Aorta (tissue), 5 donors: Measurements from ENCODE around the gene DGCR6L. TPM values are rescaled to one million over a fixed set of nuclear protein-coding genes. Genes with fewer than 3 reads are reported as not detected.
A peak's percentile ranks its signal among the peaks of the same experiment; 100 is the strongest.
"Not testable (repeated sequence)": the region's sequence is repeated elsewhere in the genome, so short reads cannot be mapped to it uniquely, and the experiment has no call there.

Experiments
- ATAC-seq: fragments of 200-7000 bp; cut with Tn5 transposase; one replicate; pipeline ENCODE4 v1.9.1; 2022; ENCODE audit warnings: moderate library complexity; ENCODE audit not compliant: low FRiP score
- DNase-seq, 2 donors: peaks; one replicate each; pipeline ENCODE4 v3.0.0-alpha.2; 2020
- H3K27ac ChIP-seq, 2 donors: one replicate each; pipeline ENCODE4 v1.5.1; 2013; ENCODE audit warnings: low read length in 2 of 2, mild to moderate bottlenecking in 2 of 2, moderate library complexity in 2 of 2, control low read depth in 1 of 2, inconsistent platforms in 1 of 2, low read depth in 1 of 2
- H3K27me3 ChIP-seq, 2 donors: one replicate each; pipeline ENCODE4 v1.6.1; 2013; ENCODE audit warnings: control low read depth in 1 of 2, low read length in 1 of 2, mild to moderate bottlenecking in 1 of 2, moderate library complexity in 1 of 2; ENCODE audit not compliant: insufficient read depth in 2 of 2, control insufficient read depth in 1 of 2
- H3K36me3 ChIP-seq, 2 donors: one replicate each; pipeline ENCODE4 v1.6.1; 2013; ENCODE audit warnings: control low read depth in 1 of 2, low read length in 1 of 2, mild to moderate bottlenecking in 1 of 2; ENCODE audit not compliant: insufficient read depth in 2 of 2, control insufficient read depth in 1 of 2
- H3K4me1 ChIP-seq, 2 donors: one replicate each; pipeline ENCODE4 v1.6.1; 2013; ENCODE audit warnings: low read length in 2 of 2, control low read depth in 1 of 2, mild to moderate bottlenecking in 1 of 2, moderate library complexity in 1 of 2; ENCODE audit not compliant: insufficient read depth in 2 of 2, control insufficient read depth in 1 of 2
- H3K4me3 ChIP-seq, 2 donors: one replicate each; pipeline ENCODE4 v1.5.1; 2013; ENCODE audit warnings: low read length in 2 of 2, control low read depth in 1 of 2, mild to moderate bottlenecking in 1 of 2
- H3K9me3 ChIP-seq: one replicate; pipeline ENCODE4 v1.6.1; 2013; ENCODE audit warnings: mild to moderate bottlenecking, low read length; ENCODE audit not compliant: control insufficient read depth
- whole genome bisulfite sequencing, 2 donors: extraction: QIAGEN DNeasy Blood & Tissue Kit; methylation state at CpG; one replicate each; pipeline ENCODE4 v1.1.7; 2013; 5-methylcytosine and 5-hydroxymethylcytosine counted together
- intact Hi-C, 2 donors: fragments of 100-400 bp; cut with DNase I; formaldehyde crosslinking; loops; one replicate each; pipeline versions ENCODE4 v1.14.2 to v1.15.0; 2022
- polyA plus RNA-seq, 2 donors: library from polyadenylated mRNA; stranded (reverse); fragments of 200-250 nt; gene quantifications; one replicate each; pipeline ENCODE4 v1.2.3, GENCODE V29; 2013
- total RNA-seq, 2 donors: library from RNA; stranded (reverse); fragmentation: NEBNext Ultra II Directional; extraction: Animal tissue kit (Norgen Biotek cat#: 25700); gene quantifications; one replicate each; pipeline ENCODE4 v1.2.1, GENCODE V29; 2021
- donor health status: healthy with polysubstance abuse.
- donor health status: Bipolar disorder and iron deficiency.
- donor health status: DM: no; HTN: no; CAD: no.
- donor health status: DM: no; HTN: no; CAD: no.
- donor health status: DM: yes; HTN: yes; CAD: no.

DGCR6L gene
- total and polyA plus RNA-seq, 4 donors: 24.1 to 73.5 (median 51.1) TPM

DNA sequence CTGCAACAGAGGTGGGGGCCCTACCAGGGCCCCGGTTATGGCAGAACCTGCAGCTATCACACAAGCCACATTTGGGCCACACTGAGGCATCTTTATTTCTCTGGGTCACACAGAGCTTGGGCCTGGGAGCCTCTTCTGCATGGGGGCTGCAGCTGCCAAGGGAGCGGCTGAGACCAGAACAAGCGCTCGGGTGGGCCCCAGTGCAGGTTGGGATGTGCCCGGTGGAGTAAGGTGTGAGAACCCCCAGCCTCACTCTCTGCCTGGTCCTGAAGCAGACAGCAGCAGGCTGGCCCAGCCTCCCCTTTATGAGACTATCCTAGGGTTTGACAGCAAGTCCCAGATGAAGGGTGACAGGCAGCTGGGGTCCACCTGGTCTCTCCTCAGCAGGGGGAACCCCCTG lies 5.7 kb downstream of the DGCR6L start:
- H3K27me3 ChIP-seq, H3K9me3 ChIP-seq, ATAC-seq, DNase-seq, intact Hi-C loops, H3K4me3 ChIP-seq, H3K36me3 ChIP-seq, H3K4me1 ChIP-seq, H3K27ac ChIP-seq: not testable (repeated sequence)
- WGBS, 2 donors: 88 to 100% methylated on average over 4 to 5 of the region's 5 CpGs

DNA sequence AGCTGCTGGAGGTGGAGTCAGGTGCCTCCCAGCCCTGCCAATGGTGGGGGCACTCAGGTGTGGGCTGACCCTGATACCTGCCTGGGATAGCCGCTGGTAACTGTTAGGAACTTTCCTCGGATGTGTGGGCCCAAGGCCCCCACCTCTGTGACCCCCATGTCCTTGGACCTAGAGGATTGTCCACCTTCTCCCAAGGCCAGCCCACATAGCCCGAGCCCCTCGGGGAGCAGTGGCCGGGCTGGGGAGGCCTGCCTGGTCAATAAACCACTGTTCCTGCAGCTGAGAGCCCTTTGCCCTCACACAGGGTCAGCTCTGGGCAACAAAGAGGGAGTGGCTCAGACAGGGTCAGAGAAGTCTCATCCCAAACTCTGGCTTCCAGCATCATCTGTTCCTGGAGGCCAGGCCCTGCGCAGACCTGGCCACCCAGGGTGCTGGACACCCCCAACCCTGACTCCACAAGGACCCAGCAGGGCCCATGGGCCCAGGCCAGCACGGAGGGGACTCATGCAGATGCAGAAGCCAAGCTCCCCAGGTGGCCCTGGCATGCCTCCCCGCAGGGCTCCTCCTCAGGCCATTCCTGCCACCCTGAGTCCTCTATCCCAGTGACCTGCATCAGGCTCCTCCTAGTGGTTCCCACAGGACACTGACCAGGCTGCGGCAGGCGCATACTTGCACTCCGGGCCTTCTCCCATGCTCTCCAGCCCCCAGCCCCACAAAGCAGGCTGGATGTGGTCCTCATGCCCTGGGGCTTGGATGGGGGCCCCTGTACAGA lies 6.4 kb downstream of the DGCR6L start:
- H3K4me1 ChIP-seq, ATAC-seq, H3K4me3 ChIP-seq, intact Hi-C loops, H3K27ac ChIP-seq, H3K27me3 ChIP-seq, H3K9me3 ChIP-seq, H3K36me3 ChIP-seq: not testable (repeated sequence)
- DNase-seq: peak in 1 of 2 donors; percentile 47
- WGBS, 2 donors: 74 to 77% methylated on average over 8 to 11 of the region's 11 CpGs

GRCh38 chr22:20312396-20313191 lies 7.3 kb downstream of the DGCR6L start:
- DNase-seq (peak in 1 of 2 donors; percentile 52), ATAC-seq (no peak)
- no peaks in the 10 kb centered on the region for H3K27me3 ChIP-seq
- H3K4me3 ChIP-seq: no peak overlapping the region
- WGBS, 2 donors: 85 to 86% methylated on average over 14 of the region's 14 CpGs
- H3K4me1 ChIP-seq: no peaks in the 10 kb centered on the region
- no peak overlapping the region for H3K27ac ChIP-seq
- H3K36me3 ChIP-seq: no peaks in the 10 kb centered on the region
- intact Hi-C loops: no loop called here
- H3K9me3 ChIP-seq: no peaks in the 10 kb centered on the region

GRCh38 chr22:20311249-20312062 lies 8.4 kb downstream of the DGCR6L start:
- WGBS, 2 donors: 77 to 81% methylated on average over 16 to 18 of the region's 20 CpGs
- H3K27me3 ChIP-seq, H3K4me3 ChIP-seq, H3K4me1 ChIP-seq, H3K27ac ChIP-seq, H3K36me3 ChIP-seq, intact Hi-C loops, H3K9me3 ChIP-seq, ATAC-seq: not testable (repeated sequence)
- peak in 1 of 2 donors; percentile 54 for DNase-seq

DNA sequence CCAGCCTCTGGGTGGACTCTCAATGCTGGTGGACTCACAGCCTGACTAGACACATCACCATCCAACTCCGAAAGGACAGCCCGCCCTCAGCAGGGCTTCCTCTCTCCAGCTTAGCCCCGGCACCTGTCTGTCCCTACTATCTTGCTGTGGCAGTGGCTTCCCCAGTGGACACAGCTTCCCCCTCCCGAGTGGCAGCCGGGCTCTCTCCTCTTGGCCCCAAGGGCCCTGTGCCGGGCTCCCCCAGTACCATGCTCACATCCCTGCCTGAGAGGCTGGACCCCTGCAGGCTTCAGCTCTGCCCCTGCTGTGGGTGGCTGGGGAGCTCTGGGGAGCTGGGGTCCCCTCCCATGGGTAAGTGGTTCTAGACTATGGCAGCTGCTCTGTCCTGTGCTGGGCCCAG lies 9.1 kb downstream of the DGCR6L start:
- ATAC-seq: not testable (repeated sequence)

GRCh38 chr22:20310180-20310579 lies 9.7 kb downstream of the DGCR6L start:
- H3K27ac ChIP-seq, H3K36me3 ChIP-seq, intact Hi-C loops, H3K4me3 ChIP-seq, ATAC-seq, H3K27me3 ChIP-seq, H3K4me1 ChIP-seq, H3K9me3 ChIP-seq: not testable (repeated sequence)
- 61 to 64% methylated on average over 5 to 6 of the region's 7 CpGs for WGBS, 2 donors
- DNase-seq: peak in 1 of 2 donors; percentile 58

More for the DNA sequence above, 9.1 kb downstream of the DGCR6L start:
- H3K4me3 ChIP-seq, H3K9me3 ChIP-seq, H3K27me3 ChIP-seq, H3K36me3 ChIP-seq, intact Hi-C loops, H3K4me1 ChIP-seq, H3K27ac ChIP-seq: not testable (repeated sequence)
- 79 to 81% methylated on average over 6 of the region's 6 CpGs for WGBS, 2 donors
- DNase-seq: peak in 1 of 2 donors; percentile 55

- intact Hi-C loops: not testable (repeated sequence)
These were observed 10.8 kb downstream of the DGCR6L start for GRCh38 chr22:20308806-20309650.

More at GRCh38 chr22:20308806-20309650, 10.8 kb downstream of the DGCR6L start:
- 89 to 91% methylated on average over 18 to 22 of the region's 22 CpGs for WGBS, 2 donors
- DNase-seq: peak in 1 of 2 donors; percentile 48
- H3K4me1 ChIP-seq, H3K27me3 ChIP-seq, H3K27ac ChIP-seq, H3K36me3 ChIP-seq, ATAC-seq, H3K4me3 ChIP-seq, H3K9me3 ChIP-seq: not testable (repeated sequence)
